COLO668 (cell line): ENCODE measurements around the gene NBPF20.
"Not testable (repeated sequence)": the region's sequence is repeated elsewhere in the genome, so short reads cannot be mapped to it uniquely, and the experiment has no call there.

Experiments
- DNase-seq: peaks from one replicate; lab custom pipeline; 2025; ENCODE audit not compliant: unreplicated experiment; lab: John Stamatoyannopoulos, UW

NBPF20 gene, protein sequence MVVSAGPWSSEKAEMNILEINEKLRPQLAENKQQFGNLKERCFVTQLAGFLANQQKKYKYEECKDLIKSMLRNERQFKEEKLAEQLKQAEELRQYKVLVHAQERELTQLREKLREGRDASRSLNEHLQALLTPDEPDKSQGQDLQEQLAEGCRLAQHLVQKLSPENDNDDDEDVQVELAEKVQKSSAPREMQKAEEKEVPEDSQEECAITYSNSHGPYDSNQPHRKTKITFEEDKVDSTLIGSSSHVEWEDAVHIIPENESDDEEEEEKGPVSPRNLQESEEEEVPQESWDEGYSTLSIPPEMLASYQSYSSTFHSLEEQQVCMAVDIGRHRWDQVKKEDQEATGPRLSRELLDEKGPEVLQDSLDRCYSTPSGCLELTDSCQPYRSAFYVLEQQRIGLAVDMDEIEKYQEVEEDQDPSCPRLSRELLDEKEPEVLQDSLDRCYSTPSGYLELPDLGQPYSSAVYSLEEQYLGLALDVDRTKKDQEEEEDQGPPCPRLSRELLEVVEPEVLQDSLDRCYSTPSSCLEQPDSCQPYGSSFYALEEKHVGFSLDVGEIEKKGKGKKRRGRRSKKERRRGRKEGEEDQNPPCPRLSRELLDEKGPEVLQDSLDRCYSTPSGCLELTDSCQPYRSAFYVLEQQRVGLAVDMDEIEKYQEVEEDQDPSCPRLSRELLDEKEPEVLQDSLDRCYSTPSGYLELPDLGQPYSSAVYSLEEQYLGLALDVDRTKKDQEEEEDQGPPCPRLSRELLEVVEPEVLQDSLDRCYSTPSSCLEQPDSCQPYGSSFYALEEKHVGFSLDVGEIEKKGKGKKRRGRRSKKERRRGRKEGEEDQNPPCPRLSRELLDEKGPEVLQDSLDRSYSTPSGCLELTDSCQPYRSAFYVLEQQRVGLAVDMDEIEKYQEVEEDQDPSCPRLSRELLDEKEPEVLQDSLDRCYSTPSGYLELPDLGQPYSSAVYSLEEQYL (N-terminal part only)

DNA sequence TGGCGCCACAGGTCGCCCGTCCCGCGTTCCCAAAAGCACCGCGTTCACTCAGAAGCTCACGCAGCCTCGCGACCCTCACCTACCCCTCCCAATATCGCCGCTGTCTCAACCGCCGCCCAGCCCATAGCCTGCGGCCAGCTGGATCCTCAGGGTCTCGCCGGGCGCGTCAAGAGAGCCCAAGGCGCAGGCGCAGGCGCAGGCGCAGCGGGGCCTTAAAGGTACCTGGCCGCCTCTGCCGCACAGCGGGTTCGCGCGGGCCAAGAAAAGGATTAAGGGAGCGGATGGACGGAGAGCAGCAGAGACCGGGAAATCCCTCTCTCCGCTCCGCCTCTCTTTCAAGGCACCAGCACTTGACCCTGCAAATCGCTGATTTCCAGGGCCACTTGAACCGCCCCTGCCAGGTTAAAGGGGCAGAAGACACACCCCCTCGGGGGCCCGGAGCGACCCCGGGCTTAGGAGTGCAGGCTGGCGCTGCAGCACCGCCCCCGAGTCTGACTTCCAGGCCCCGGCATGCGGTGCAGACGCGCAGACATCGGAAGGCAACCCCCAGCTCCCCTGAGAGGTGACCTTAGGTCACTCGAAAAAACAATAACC is at the start of gene NBPF20:
TSS of gene NBPF20 (minus strand) at position 168 of the 594 bp plus-strand sequence. CDS start 20,331 bp downstream, outside the sequence.
- DNase-seq: peak; percentile 92

DNA sequence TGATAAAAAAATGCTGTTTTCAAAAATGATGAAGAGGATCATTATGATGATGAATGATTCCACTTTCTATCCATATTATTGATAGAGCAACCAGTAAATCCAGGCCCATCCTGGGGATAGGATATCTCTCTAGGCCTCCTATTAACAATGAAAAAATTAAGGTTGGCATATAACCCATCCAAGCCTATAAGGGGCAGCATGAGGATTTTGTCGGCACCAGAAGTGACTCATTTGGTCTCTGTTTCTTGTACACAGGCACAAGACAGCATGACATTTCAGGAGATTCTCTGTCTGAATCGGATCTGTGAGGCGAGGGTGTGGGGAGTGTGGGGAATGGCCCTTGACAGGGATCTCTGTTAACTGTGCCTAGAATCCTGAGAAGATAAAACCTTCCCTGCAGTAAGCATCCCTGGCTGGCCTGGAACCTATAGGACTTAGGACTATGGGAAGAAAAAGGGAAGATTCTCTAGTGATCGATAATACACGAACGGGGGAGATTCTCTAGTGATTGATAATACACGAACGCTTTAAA is 49.5 kb upstream of the NBPF20 start:
- not testable (repeated sequence) for DNase-seq

DNA sequence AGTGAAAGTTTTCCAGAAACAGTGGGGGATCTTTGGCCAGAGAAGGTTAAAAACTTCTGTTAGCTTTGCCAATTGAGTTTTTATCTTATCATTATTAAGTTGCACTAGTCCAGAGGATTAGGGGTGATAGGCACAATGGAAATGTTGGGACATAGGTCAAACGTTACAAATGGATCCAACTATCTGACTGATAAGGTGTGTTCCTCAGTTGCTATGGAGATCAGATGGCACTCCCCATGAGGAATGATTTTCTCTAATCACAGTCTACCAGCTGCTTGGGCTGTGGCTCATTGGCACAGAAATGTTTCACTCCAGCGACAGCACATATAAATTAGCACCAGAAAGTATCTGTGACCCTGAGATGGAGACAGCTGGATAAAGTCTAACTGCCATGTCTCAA is 47.3 kb upstream of the NBPF20 start:
- not testable (repeated sequence) for DNase-seq

DNA sequence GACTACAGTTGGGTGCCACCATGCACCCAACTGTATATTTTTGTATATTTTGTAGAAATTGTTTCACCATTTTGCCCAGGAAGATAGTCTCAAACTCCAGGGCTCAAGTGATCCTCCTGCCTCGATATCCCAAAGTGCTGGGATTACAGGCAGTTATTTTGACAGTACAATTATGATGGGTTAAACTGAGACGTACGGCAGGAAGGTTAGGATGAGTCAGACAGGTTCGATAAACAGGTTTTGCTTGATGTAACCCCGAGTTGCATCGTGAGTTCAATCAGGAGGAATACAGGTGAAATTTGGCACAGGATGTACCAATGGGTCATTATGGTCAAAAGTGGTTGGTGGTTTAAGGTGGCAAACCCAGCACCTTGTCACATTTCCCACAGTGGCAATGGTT is 46.0 kb upstream of the NBPF20 start:
- DNase-seq: not testable (repeated sequence)

DNA sequence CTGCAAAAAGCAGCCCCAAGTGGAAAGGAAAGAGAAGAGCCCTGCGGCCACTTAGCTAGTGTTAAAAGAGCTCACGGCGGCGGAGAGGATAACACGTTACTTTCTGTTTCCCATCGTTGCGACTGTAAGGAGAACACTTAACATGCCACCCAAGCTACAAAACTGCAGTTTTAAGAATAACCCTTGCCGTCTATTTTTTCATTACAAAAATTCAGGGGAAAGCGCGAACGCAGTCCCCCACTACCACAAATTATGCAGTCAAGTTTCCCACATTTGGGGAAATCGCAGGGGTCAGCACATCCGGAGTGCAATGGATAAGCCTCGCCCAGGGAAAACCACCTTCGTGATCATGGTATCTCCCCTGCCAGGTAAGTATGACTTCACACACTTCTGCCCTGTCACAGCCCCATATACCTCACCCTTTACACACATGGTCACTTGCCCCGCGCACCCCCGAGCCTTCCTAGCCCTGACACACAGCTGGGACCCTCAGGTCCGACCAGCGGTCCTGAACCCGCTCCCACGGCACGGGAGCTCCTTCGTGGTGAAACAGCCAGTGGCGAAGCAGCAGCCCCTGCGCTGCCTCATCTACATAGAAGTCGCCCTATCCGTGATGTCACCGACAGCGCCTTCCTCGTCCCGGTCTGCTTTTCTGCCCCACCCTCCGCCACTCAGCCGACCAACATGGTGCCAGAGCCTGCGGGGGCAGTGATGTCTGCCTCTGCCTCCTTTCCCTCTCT is 40.2 kb upstream of the NBPF20 start:
- DNase-seq: peak; percentile 86

DNA sequence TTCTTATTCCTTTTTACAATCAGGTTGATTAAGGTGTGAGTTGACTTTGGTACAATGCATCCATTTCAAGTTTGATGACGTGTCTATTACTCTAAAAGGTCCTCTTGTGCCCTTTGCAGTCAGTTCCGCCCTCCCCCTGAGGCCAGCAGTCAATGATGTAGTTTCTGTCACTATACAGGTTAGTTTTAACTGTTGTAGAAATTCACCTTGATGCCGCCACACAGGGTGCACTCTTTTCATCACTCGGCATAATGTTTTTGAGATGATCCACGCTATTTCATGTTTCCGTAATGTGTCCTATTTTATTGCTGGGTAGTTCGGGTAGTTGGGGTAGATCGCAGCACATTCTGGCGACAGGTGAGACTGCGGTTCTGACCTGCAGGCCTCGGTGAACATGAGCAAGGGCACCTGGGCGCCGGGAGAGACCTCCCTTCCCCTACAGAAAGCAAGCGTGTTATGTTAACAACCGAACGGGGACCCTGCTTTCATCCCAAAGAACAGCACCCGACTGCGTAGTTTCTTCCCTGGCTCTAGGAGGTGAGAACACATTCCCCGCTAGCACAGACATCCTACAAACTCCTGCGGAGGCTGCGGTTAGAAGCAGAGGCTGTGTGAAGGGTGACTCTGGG is 39.4 kb upstream of the NBPF20 start:
- DNase-seq: not testable (repeated sequence)

DNA sequence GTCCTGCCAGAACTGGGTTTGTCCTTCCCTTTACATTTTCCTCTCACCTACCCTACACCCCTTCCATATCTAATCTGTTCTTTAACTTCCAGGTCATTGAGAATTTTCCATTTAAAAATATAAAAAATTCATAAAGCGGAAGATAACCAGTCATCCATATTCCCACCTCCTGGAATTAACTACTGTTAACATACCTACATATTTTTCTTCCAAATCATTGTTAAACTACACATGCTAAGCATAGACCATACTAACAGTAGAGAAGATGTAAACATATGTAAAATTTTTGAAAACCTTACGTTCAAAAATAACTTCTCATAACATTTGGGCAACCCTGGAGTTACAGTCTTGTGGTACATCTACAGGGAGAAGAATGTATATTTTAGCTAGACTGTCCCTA is 38.6 kb upstream of the NBPF20 start:
- not testable (repeated sequence) for DNase-seq

DNA sequence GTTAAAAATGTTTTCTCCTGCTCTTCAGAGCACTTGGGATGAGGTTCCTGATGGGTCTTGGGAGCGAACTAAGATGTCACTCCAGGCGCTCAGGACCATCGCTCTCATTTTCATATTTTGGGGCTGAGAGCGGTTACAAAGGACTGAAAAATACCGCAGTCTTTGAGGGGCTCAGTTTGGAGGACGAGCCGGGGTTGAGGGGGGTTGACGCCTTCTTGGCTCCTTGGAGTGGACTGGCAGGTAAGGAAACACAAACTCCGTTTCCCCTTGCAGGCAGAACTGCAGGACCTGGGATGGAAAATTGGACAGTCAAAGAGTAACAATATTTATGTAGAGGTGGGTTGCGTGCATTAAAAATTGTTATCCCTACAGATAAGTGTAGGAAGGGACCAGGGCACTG is 35.3 kb upstream of the NBPF20 start:
- DNase-seq: not testable (repeated sequence)

DNA sequence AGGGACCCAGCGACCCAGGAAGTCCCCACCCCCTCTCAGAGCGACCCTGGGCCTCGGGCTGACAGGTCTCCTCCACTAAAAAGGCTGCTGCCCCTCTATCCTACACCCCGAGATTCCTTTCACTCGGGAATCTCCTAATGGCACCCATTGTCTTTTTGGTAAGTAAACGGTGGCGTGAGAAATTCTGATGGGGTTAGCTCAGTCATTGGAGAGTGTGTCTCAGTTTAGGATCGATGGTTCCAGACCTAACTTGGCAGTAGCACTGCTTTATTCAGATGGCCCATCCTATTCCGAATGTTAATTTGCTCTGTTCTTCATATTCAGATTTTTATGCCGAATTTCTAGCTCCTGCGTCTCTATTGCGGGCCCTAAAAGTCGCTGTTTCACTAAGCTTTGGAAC is 34.6 kb upstream of the NBPF20 start:
- not testable (repeated sequence) for DNase-seq

DNA sequence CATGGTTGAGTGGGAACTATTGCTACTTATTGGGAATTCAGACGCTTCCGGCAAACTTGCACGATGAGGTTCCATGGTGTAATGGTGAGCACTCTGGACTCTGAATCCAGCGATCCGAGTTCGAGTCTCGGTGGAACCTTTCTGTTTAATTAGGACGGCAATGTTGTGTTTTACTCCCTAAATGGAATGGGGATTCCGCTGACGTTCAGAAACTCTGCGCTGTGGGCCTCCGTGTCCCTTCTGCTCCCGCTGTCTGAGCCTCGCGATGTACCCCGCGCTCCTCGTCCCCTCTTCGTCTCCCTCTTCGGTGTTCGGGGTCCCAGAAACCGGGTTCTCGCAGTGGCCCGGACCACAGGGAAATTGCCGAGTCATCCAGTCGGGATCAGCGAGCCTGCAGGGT is 34.2 kb upstream of the NBPF20 start:
- DNase-seq: not testable (repeated sequence)

DNA sequence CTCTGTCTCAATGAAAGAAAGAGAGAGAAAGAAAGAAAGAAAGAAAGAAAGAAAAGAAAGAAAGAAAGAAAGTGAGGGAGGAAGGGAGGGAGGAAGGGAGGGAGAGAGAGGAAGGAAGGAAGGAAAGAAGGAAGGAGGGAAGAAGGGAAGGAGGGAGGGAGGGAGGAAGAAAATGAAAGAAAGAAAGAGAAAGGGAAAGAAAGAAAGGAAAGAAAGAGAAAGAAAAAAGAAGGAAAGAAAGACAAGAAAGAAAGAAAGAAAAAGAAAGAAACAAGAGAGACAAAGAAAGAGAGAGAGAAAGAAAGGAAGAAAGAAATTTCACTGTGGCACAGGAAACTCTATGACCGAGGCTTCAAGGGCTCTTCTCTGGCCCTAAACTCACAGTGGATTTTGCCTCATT is 33.7 kb upstream of the NBPF20 start:
- not testable (repeated sequence) for DNase-seq

DNA sequence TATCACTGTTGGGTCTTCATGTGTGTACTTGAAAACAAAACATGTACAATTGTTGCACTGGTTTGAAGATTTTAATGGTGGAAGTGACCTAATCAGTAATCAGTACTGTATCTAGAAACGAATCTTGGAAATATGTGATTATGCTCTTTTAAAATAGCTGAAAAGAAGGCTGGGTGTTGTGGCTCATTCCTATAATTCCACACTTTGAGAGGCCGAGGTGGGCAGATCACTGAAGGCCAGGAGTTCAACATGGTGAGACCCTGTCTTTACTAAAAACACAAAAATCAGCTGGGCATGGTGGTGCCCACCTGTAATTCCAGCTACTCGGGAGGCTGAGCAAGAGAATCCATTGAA is 29.4 kb upstream of the NBPF20 start:
- not testable (repeated sequence) for DNase-seq

DNA sequence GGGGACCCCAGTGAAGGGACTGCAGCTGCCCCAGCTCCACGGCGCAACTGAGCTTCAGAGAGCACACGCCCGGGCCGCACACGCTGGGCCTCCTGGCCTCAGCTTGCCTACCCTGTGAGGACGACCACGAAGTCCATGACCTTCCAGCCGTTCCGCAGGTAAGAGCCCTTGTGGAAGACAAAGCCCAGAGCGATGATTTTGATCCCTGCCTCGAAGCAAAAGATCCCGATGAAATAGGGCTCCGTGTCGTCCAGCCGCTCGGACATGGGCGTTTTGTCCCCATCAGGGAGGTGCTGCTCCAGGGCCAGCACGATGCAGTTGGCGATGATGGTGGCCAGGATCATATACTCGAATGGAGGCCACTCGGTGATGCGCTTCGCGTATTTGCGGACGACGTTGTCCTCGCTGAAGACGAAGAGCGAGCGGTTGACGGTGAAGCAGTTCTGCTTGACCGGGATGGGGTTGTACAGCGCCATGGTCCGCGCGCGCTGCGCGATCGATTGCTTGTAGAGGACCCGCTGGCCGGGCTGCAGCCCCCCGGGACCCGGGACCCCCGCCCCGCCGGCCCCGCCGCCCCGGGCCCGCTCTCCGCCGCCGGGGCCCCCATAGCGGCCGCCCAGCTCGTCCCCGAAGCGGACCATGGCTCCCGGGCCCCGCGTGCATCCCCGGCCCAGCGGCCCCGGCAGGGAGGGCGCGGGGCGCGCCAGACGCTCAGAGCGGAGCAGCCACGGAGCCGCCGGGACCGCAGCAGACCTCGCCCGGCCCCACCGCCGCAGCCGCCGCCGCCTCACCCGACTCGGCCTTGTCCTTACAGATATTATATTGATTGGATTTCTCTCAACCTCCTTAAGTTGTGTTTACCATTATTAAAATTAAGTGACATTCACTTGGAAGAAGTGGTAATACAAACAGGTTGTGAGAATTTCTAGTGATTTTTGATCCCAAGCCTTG is 28.7 kb upstream of the NBPF20 start:
- DNase-seq: not testable (repeated sequence)

DNA sequence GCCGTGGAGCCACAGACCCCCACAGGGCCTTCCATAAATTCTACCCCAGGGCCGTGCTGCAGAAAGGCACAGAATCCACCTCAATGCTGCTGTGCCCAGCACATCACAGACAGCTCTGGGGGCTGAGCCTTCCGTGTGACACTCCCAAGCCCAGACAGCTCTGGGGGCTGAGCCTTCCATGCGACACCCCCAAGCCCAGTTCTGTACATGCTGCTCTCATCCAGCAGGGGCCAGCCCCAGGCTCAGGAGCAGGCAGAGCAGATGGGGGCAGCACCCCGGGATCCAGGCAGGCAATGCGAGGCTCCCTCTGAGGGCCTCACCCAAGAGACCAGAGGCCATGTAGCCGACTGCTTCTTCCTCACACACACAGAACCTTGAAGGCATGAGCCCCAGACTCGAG is 27.1 kb upstream of the NBPF20 start:
- DNase-seq: not testable (repeated sequence)

DNA sequence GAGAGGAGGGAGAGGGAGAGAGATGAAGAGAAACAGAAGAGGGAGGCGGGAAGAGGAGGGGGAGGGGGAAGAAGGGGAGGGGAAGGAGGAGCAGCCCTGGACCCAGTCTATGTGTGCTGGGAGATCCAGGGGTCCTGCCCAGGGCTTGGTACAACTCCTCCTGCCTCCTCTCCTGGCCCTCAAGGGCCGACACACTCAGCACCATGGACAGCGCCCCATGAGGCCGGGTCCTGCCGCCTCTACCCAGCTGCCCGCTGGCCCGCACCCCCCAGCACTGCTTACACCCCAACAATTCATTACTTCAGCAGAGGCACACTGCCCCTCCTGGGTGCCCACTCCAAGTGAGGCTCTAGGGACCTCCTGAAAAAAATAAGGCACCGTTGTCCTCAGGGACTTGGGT is 26.5 kb upstream of the NBPF20 start:
- not testable (repeated sequence) for DNase-seq

DNA sequence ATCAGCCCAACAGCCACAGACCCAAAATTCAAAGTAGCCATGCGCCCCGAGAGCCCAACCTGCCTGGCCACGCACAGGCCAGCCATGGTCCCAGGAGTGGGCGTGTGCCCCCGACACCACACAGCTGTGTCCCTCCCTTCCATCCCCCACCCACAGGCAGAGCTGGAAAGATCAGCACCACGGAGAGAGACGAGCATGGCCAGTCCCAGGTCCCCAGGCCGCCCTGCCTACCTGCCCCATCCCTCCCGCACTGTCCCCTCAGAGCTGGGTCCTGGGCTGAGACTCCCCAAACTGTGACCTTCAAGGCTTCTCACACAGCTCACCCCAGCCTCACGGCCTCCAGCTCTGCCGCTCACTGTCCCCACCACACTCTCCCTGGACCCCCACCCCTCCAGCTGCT is 19.8 kb upstream of the NBPF20 start:
- DNase-seq: not testable (repeated sequence)

DNA sequence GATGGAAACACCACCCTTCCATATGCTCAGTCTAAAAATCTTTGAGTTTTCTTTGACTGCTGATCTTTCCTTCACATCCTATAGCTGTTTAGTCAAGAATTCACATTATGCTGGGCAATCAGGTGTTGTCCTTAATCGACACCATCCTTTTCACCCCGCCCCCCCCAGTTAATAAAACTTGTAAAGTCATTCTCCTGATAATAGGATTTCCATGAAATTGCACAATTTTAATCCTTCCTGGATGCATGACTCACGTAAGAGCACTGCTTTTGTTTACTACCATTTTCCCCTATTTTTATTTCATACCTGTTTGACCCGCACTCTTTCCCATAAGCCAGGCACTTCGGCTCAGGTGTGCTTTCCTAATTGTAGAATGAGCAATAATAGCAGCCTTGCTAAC is 16.9 kb upstream of the NBPF20 start:
- not testable (repeated sequence) for DNase-seq

DNA sequence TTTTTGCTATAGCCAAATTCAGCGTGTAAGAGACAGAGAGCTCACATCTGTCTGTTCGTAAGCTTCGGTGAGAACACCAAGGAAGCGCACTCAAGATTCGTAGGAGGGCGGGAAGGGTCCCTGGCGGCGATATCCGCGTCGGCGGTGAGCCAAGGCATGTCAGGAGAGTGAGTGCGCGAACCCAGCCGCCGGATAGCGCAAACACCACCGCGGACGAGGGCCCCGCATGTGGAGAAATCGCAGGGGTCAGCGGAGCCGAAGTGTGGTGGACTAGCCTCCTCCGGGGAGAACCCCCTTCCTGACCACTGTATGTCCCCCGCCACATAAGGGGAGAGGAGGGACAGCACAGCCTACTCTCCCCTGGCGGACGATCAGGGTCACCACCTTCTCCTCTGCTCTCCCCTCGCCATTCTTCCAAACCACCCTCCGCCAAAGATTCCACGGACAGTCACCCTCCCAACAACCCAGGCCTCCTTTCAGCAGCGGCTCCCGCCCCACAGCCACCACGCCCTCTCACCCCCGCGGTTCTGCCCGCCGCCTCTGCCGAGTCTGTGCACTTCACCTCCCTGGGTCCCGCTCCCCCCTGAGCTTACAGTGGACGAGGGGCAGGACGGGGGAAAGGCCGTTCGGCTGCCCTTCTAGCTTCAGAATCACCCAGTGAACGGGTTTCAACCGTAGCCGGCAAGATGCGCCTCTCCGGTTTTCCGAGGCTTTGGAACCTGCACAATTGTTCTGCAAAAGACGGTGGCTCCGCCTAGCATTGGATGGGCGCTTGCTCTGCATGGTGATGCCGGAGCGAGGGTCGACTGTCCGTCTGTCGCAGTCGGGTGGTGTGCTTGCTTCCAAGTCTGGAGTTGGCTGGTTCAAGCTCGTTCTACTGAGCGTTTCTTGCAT is 6.2 kb upstream of the NBPF20 start:
- DNase-seq: not testable (repeated sequence)
